Measurements from ENCODE around the gene ANKRD27.
"Not testable (repeated sequence)": the region's sequence is repeated elsewhere in the genome, so short reads cannot be mapped to it uniquely, and the experiment has no call there.

GRCh38 chr19:32694851-32695250 is 19.9 kb upstream of the ANKRD27 start:
- TF ChIP-seq CTCF (IDR thresholded peaks at IDR 0.05); TCF7L2 (IDR thresholded peaks at IDR 0.05; ENCODE audit: low read depth, low read length); POLR2AphosphoS5 (IDR thresholded peaks at IDR 0.05; ENCODE audit: low read depth, low read length); REST (IDR thresholded peaks at IDR 0.05; ENCODE audit: insufficient read depth in 1 of 2, low read depth in 2 of 2, low read length in 1 of 2): not testable (repeated sequence)

Measured in Panc1 (cell line).